H9 (cell line): ENCODE data around the gene PSAPL1. TPM values are rescaled to one million over a fixed set of nuclear protein-coding genes. Genes with fewer than 3 reads are reported as not detected.

Experiments
- DNase-seq: peaks from one replicate; pipeline ENCODE4 v3.0.0-alpha.2; 2017
- H2AFZ ChIP-seq: one replicate; pipeline ENCODE4 v1.6.1; 2013; ENCODE audit warnings: mild to moderate bottlenecking, low read length, control low read depth, moderate library complexity
- H2AK5ac ChIP-seq: 2 replicates; pipeline ENCODE4 v1.6.1; 2013; ENCODE audit warnings: low read length, control low read depth, mixed read lengths; ENCODE audit not compliant: insufficient read length
- H2BK120ac ChIP-seq: one replicate; pipeline ENCODE4 v1.6.1; 2013; ENCODE audit warnings: low read depth, mild to moderate bottlenecking, low read length, control low read depth, inconsistent platforms; ENCODE audit not compliant: poor library complexity, severe bottlenecking
- H2BK12ac ChIP-seq: 2 replicates; pipeline ENCODE4 v1.6.1; 2013; ENCODE audit warnings: low read length, control low read depth, mixed read lengths, low read depth; ENCODE audit not compliant: insufficient read length
- H2BK15ac ChIP-seq: 2 replicates; pipeline ENCODE4 v1.6.1; 2013; ENCODE audit warnings: low read depth, low read length, control low read depth
- H2BK20ac ChIP-seq: one replicate; pipeline ENCODE4 v1.6.1; 2013; ENCODE audit warnings: low read depth, mild to moderate bottlenecking, low read length, control low read depth, inconsistent platforms; ENCODE audit not compliant: poor library complexity, severe bottlenecking
- H2BK5ac ChIP-seq: 2 replicates; pipeline ENCODE4 v1.6.1; 2013; ENCODE audit warnings: low read length, control low read depth, mixed read lengths; ENCODE audit not compliant: insufficient read length
- H3K14ac ChIP-seq: 2 replicates; pipeline ENCODE4 v1.6.1; 2013; ENCODE audit warnings: low read length, control low read depth; ENCODE audit not compliant: insufficient read depth
- H3K18ac ChIP-seq: 2 replicates; pipeline ENCODE4 v1.6.1; 2013; ENCODE audit warnings: low read depth, mild to moderate bottlenecking, mixed read lengths, low read length, control low read depth; ENCODE audit not compliant: insufficient read length
- H3K23ac ChIP-seq: 2 replicates; pipeline ENCODE4 v1.6.1; 2013; ENCODE audit warnings: low read length, control low read depth, mixed read lengths, low read depth; ENCODE audit not compliant: insufficient read length
- H3K23me2 ChIP-seq: 2 replicates; pipeline ENCODE4 v1.6.1; 2013; ENCODE audit warnings: low read depth, mild to moderate bottlenecking, mixed read lengths, low read length, control low read depth; ENCODE audit not compliant: insufficient read length, poor library complexity, severe bottlenecking
- H3K27ac ChIP-seq: 2 replicates; pipeline ENCODE4 v1.5.1; 2013; ENCODE audit warnings: low read length, control low read depth, mixed read lengths, low read depth; ENCODE audit not compliant: insufficient read length
- H3K27me3 ChIP-seq: 2 replicates; pipeline ENCODE4 v1.6.1; 2013; ENCODE audit warnings: low read length, control low read depth, inconsistent platforms; ENCODE audit not compliant: insufficient read depth
- H3K4ac ChIP-seq: 2 replicates; pipeline ENCODE4 v1.6.1; 2013; ENCODE audit warnings: low read depth, mild to moderate bottlenecking, control low read depth, inconsistent platforms, low read length, moderate library complexity
- H3K4me1 ChIP-seq: 2 replicates; pipeline ENCODE4 v1.6.1; 2013; ENCODE audit warnings: low read length, control low read depth, inconsistent platforms; ENCODE audit not compliant: insufficient read depth
- H3K4me2 ChIP-seq: 2 replicates; pipeline ENCODE4 v1.6.1; 2013; ENCODE audit warnings: low read length, control low read depth, mixed read lengths; ENCODE audit not compliant: insufficient read length, insufficient read depth
- H3K56ac ChIP-seq: 2 replicates; pipeline ENCODE4 v1.6.1; 2013; ENCODE audit warnings: low read depth, mild to moderate bottlenecking, mixed read lengths, low read length, control low read depth; ENCODE audit not compliant: insufficient read length
- H3K79me1 ChIP-seq: 2 replicates; pipeline ENCODE4 v1.6.1; 2013; ENCODE audit warnings: low read depth, mild to moderate bottlenecking, moderate library complexity, low read length, control low read depth, inconsistent platforms; ENCODE audit not compliant: insufficient read depth, poor library complexity, severe bottlenecking
- H3K79me2 ChIP-seq: 2 replicates; pipeline ENCODE4 v1.6.1; 2013; ENCODE audit warnings: low read length, control low read depth, inconsistent platforms; ENCODE audit not compliant: insufficient read depth
- H3K9ac ChIP-seq: 2 replicates; pipeline ENCODE4 v1.6.1; 2013; ENCODE audit warnings: low read length, control low read depth, mixed read lengths; ENCODE audit not compliant: insufficient read length; ENCODE audit errors: extremely low read depth
- H3K9me3 ChIP-seq: one replicate; pipeline ENCODE4 v1.6.1; 2013; ENCODE audit warnings: low read depth, low read length, inconsistent platforms; ENCODE audit not compliant: control insufficient read depth
- H3T11ph ChIP-seq: one replicate; pipeline ENCODE4 v1.6.1; 2013; ENCODE audit warnings: mild to moderate bottlenecking, low read length, control low read depth, inconsistent platforms
- H4K20me1 ChIP-seq: one replicate; pipeline ENCODE4 v1.6.1; 2013; ENCODE audit not compliant: control insufficient read depth, insufficient read length, insufficient read depth
- H4K5ac ChIP-seq: 2 replicates; pipeline ENCODE4 v1.6.1; 2013; ENCODE audit warnings: low read depth, mild to moderate bottlenecking, mixed read lengths, low read length, control low read depth; ENCODE audit not compliant: insufficient read length
- H4K8ac ChIP-seq: replicated peaks from 2 replicates; pipeline ENCODE4 v1.6.1; 2013; ENCODE audit warnings: low read length, control low read depth, mixed read lengths, low read depth; ENCODE audit not compliant: insufficient read length
- H4K91ac ChIP-seq: 2 replicates; pipeline ENCODE4 v1.6.1; 2013; ENCODE audit warnings: low read depth, mild to moderate bottlenecking, moderate library complexity, mixed read lengths, low read length, control low read depth; ENCODE audit not compliant: insufficient read length
- H3K27ac Mint-ChIP-seq, 3 experiments: 2 replicates in 2 of 3; 3 replicates in 1 of 3; pipeline ENCODE4 v1.8.0; 2020 to 2021; ENCODE audit warnings: mixed read lengths in 3 of 3, mild to moderate bottlenecking in 1 of 3, moderate library complexity in 1 of 3
- H3K27me3 Mint-ChIP-seq: 2 replicates; pipeline ENCODE4 v1.8.0; 2021; ENCODE audit warnings: low read depth, mild to moderate bottlenecking, moderate library complexity, mixed read lengths
- H3K36me3 Mint-ChIP-seq, 3 experiments: 2 replicates in 2 of 3; 3 replicates in 1 of 3; pipeline ENCODE4 v1.8.0; 2020 to 2021; ENCODE audit warnings: low read depth in 3 of 3, mixed read lengths in 3 of 3; ENCODE audit not compliant: insufficient read depth in 1 of 3
- H3K4me1 Mint-ChIP-seq, 2 experiments: 2 replicates each; pipeline ENCODE4 v1.8.0; 2020; ENCODE audit warnings: mixed read lengths in 2 of 2
- H3K4me3 Mint-ChIP-seq, 2 experiments: 2 replicates in 1 of 2; 3 replicates in 1 of 2; pipeline ENCODE4 v1.8.0; 2020 to 2021; ENCODE audit warnings: mild to moderate bottlenecking in 2 of 2, mixed read lengths in 2 of 2, moderate library complexity in 1 of 2
- H3K9me3 Mint-ChIP-seq, 2 experiments: 2 replicates in 1 of 2; 3 replicates in 1 of 2; pipeline ENCODE4 v1.8.0; 2020; ENCODE audit warnings: mild to moderate bottlenecking in 2 of 2, mixed read lengths in 2 of 2, moderate library complexity in 1 of 2
- WGBS: extraction: QIAGEN DNeasy Blood & Tissue Kit; methylation state at CpG from one replicate; pipeline ENCODE4 v1.1.7; 2013; ENCODE audit warnings: missing lambda C conversion rate, low lambda C conversion rate, mixed read lengths; ENCODE audit not compliant: insufficient read length; ENCODE audit errors: extremely low coverage; 5-methylcytosine and 5-hydroxymethylcytosine counted together
- total RNA-seq: library from RNA; stranded (reverse); gene quantifications from 2 replicates; pipeline ENCODE4 v1.2.1, GENCODE V29; 2021
- TF ChIP-seq, protein P1 (sequence below): fragments of 200-600 bp; sonication (generic); conservative IDR thresholded peaks from 3 replicates; pipeline ENCODE4 v1.8.0; 2021; ENCODE audit warnings: antibody characterized with exemption, mild to moderate bottlenecking

Gene PSAPL1
- total RNA-seq, 1 experiment from 2014 or later, result 0.04 TPM

DNA sequence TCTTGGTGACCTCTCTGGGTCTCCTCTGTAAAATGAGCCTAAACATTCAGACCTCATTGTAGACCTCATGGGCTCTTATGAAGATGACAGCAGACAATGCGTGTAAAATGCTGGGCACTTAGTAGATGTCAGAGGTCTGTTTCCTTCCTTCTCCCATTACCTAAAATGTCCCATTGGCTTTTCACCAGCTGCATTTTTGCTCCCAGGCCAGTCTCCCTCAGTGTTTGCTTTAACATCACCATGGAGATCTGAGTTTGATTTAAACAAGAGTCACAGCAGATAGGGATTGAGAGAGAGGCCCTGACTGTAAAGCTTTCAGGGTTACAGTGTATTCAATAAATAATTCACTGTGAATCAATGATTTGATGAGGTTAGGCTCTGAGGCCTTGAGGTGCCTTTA is 24.3 kb downstream of the PSAPL1 start:
- no CpG with 5 or more reads among the region's 1 CpG for WGBS
- H3K14ac ChIP-seq, result no peak overlapping the region
- H3K27ac Mint-ChIP-seq, result no peak overlapping the region

More for the DNA sequence above, 24.3 kb downstream of the PSAPL1 start:
- Histone ChIP-seq H2BK20ac (no peak overlapping the region), H2BK15ac (no peak overlapping the region), H3K4ac (no peak overlapping the region), H3K4me1 (no peaks in the 10 kb centered on the region), H3K79me2 (no peaks in the 10 kb centered on the region), H3K18ac (no peak overlapping the region), H3K27me3 (peaks cover 26% of the 10 kb centered on the region), H2BK5ac (no peak overlapping the region), H4K5ac (no peak overlapping the region), H3K27ac (no peak overlapping the region), H3K56ac (no peak overlapping the region), H2BK120ac (no peak overlapping the region), H3T11ph (no peak overlapping the region), H3K23me2 (no peaks in the 10 kb centered on the region), H3K9ac (no peak overlapping the region), H3K79me1 (no peaks in the 10 kb centered on the region), H2AFZ (no peak overlapping the region), H3K23ac (no peak overlapping the region), H3K4me2 (no peak overlapping the region), H4K20me1 (no peaks in the 10 kb centered on the region), H2AK5ac (no peak overlapping the region), H4K91ac (no peak overlapping the region), H3K9me3 (no peaks in the 10 kb centered on the region), H4K8ac (no peak overlapping the region), H2BK12ac (no peak overlapping the region)
- peaks cover 96% of the 10 kb centered on the region for H3K27me3 Mint-ChIP-seq
- no peak for DNase-seq
- H3K9me3 Mint-ChIP-seq, result peaks cover 11 to 13% of the 10 kb centered on the region in 2 experiments
- TF ChIP-seq, protein P1, sequence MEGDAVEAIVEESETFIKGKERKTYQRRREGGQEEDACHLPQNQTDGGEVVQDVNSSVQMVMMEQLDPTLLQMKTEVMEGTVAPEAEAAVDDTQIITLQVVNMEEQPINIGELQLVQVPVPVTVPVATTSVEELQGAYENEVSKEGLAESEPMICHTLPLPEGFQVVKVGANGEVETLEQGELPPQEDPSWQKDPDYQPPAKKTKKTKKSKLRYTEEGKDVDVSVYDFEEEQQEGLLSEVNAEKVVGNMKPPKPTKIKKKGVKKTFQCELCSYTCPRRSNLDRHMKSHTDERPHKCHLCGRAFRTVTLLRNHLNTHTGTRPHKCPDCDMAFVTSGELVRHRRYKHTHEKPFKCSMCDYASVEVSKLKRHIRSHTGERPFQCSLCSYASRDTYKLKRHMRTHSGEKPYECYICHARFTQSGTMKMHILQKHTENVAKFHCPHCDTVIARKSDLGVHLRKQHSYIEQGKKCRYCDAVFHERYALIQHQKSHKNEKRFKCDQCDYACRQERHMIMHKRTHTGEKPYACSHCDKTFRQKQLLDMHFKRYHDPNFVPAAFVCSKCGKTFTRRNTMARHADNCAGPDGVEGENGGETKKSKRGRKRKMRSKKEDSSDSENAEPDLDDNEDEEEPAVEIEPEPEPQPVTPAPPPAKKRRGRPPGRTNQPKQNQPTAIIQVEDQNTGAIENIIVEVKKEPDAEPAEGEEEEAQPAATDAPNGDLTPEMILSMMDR, result no peak
- peaks cover 19 to 24% of the 10 kb centered on the region in 2 experiments for H3K4me1 Mint-ChIP-seq
- no peak overlapping the region for H3K4me3 Mint-ChIP-seq
- H3K36me3 Mint-ChIP-seq, result peaks cover 0 to 8% (median 0%) of the 10 kb centered on the region in 3 experiments; a peak in 1 of 7 replicates
